Loucy (cell line): Measurements from ENCODE around the gene DZIP1.

Experiments
- H2AFZ ChIP-seq: fragments of 200-600 bp; sonication (generic); 2 replicates; pipeline ENCODE4 v1.6.0; 2016; ENCODE audit warnings: antibody characterized with exemption, mild to moderate bottlenecking, low read length, moderate library complexity
- H3F3A ChIP-seq: fragments of 200-600 bp; 2 replicates; pipeline ENCODE4 v1.6.0; 2016; ENCODE audit warnings: antibody characterized with exemption, low read depth, mild to moderate bottlenecking
- H3K27me3 ChIP-seq: fragments of 200-600 bp; sonication (generic); 2 replicates; pipeline ENCODE4 v1.6.1; 2014; ENCODE audit warnings: low read length, mild to moderate bottlenecking; ENCODE audit not compliant: insufficient read depth, poor library complexity, severe bottlenecking
- H3K36me3 ChIP-seq: fragments of 200-600 bp; sonication (generic); 2 replicates; pipeline ENCODE4 v1.6.1; 2016; ENCODE audit warnings: low read length; ENCODE audit not compliant: insufficient read depth
- H3K4me1 ChIP-seq: fragments of 200-600 bp; sonication (generic); 2 replicates; pipeline ENCODE4 v1.5.1; 2014; ENCODE audit warnings: low read length, mild to moderate bottlenecking; ENCODE audit not compliant: insufficient read depth, poor library complexity, severe bottlenecking
- H3K4me2 ChIP-seq: fragments of 200-600 bp; sonication (generic); 2 replicates; pipeline ENCODE4 v1.6.0; 2014; ENCODE audit warnings: antibody characterized with exemption, low read length, low read depth, mild to moderate bottlenecking; ENCODE audit not compliant: poor library complexity, severe bottlenecking
- H3K4me3 ChIP-seq: fragments of 200-600 bp; sonication (generic); 2 replicates; pipeline ENCODE4 v1.5.1; 2014; ENCODE audit warnings: low read length, mild to moderate bottlenecking, mixed read lengths; ENCODE audit not compliant: poor library complexity, severe bottlenecking
- H3K79me2 ChIP-seq: fragments of 200-600 bp; sonication (generic); 2 replicates; pipeline ENCODE4 v1.6.1; 2014; ENCODE audit warnings: low read length; ENCODE audit not compliant: insufficient read depth
- H3K9ac ChIP-seq: fragments of 200-600 bp; sonication (generic); 2 replicates; pipeline ENCODE4 v1.6.0; 2014; ENCODE audit warnings: mild to moderate bottlenecking, low read depth, low read length, moderate library complexity; ENCODE audit not compliant: poor library complexity, severe bottlenecking
- H3K9me2 ChIP-seq: fragments of 200-600 bp; sonication (generic); replicated peaks from 2 replicates; pipeline ENCODE4 v1.6.1; 2016; ENCODE audit warnings: low read depth, low read length, mixed read lengths
- H3K9me3 ChIP-seq: fragments of 200-600 bp; sonication (generic); 2 replicates; pipeline ENCODE4 v1.6.1; 2014; ENCODE audit warnings: mild to moderate bottlenecking, antibody characterized with exemption, low read length, low read depth; ENCODE audit not compliant: insufficient read depth
- H4K20me1 ChIP-seq: fragments of 200-600 bp; sonication (generic); 2 replicates; pipeline ENCODE4 v1.6.0; 2014; ENCODE audit warnings: antibody characterized with exemption, low read length, mild to moderate bottlenecking; ENCODE audit not compliant: insufficient read depth, poor library complexity, severe bottlenecking
- CTCF ChIP-seq: fragments of 200-600 bp; sonication (generic); conservative IDR thresholded peaks from 2 replicates; pipeline ENCODE4 v1.5.1; 2014; ENCODE audit warnings: mild to moderate bottlenecking, antibody characterized with exemption, low read length
- EZH2phosphoT487 ChIP-seq: fragments of 200-600 bp; IDR thresholded peaks from 2 replicates; pipeline ENCODE4 v1.6.1; 2018; ENCODE audit warnings: antibody characterized with exemption, mild to moderate bottlenecking, moderate library complexity, borderline replicate concordance

DZIP1 gene

GRCh38 chr13:95650696-95651095 is 6.2 kb upstream of the DZIP1 start:
- TF ChIP-seq CTCF (no peak), EZH2phosphoT487 (no peak)
- H3K9me3 ChIP-seq, result no peaks in the 10 kb centered on the region

GRCh38 chr13:95647321-95647720 is 2.8 kb upstream of the DZIP1 start:
- no peaks in the 10 kb centered on the region for H3K27me3 ChIP-seq

More at GRCh38 chr13:95650696-95651095, 6.2 kb upstream of the DZIP1 start:
- Histone ChIP-seq H3K9ac (no peak overlapping the region), H4K20me1 (no peaks in the 10 kb centered on the region), H2AFZ (no peak overlapping the region), H3K36me3 (no peaks in the 10 kb centered on the region), H3F3A (no peaks in the 10 kb centered on the region), H3K27me3 (no peaks in the 10 kb centered on the region), H3K4me1 (no peaks in the 10 kb centered on the region), H3K9me2 (no peaks in the 10 kb centered on the region), H3K4me2 (no peak overlapping the region), H3K4me3 (no peak overlapping the region), H3K79me2 (no peaks in the 10 kb centered on the region)

GRCh38 chr13:95643936-95644598 is 439 bp downstream of the DZIP1 start:
- Histone ChIP-seq H3K9ac (no peak overlapping the region), H3K36me3 (no peaks in the 10 kb centered on the region), H3K9me2 (no peaks in the 10 kb centered on the region), H2AFZ (no peak overlapping the region), H3K4me2 (no peak overlapping the region), H3K4me1 (no peaks in the 10 kb centered on the region), H3K9me3 (no peaks in the 10 kb centered on the region), H3K27me3 (no peaks in the 10 kb centered on the region), H3K4me3 (no peak overlapping the region), H3F3A (no peaks in the 10 kb centered on the region), H4K20me1 (no peaks in the 10 kb centered on the region), H3K79me2 (no peaks in the 10 kb centered on the region)
- TF ChIP-seq CTCF (no peak), EZH2phosphoT487 (no peak)

More at GRCh38 chr13:95647321-95647720, 2.8 kb upstream of the DZIP1 start:
- no peak overlapping the region for H2AFZ ChIP-seq
- no peaks in the 10 kb centered on the region for H3F3A ChIP-seq
- no peaks in the 10 kb centered on the region for H4K20me1 ChIP-seq
- H3K9ac ChIP-seq, result no peak overlapping the region
- no peaks in the 10 kb centered on the region for H3K79me2 ChIP-seq
- H3K9me2 ChIP-seq, result no peaks in the 10 kb centered on the region
- no peaks in the 10 kb centered on the region for H3K4me1 ChIP-seq
- H3K36me3 ChIP-seq, result no peaks in the 10 kb centered on the region
- H3K4me2 ChIP-seq, result no peak overlapping the region
- TF ChIP-seq CTCF, result no peak
- TF ChIP-seq EZH2phosphoT487, result no peak
- H3K4me3 ChIP-seq, result no peak overlapping the region
- no peaks in the 10 kb centered on the region for H3K9me3 ChIP-seq
